Right kidney (tissue), 1 donor: ENCODE results near the gene NUDT14.
A peak's percentile ranks its signal among the peaks of the same experiment; 100 is the strongest.

ENCODE experiments used
- DNase-seq: peaks from one replicate; pipeline ENCODE4 v3.0.0-alpha.2; 2016

Gene NUDT14

GRCh38 chr14:105213361-105213760, 32.2 kb upstream of the NUDT14 start:
- no peak for DNase-seq

GRCh38 chr14:105212541-105213300, 31.6 kb upstream of the NUDT14 start:
- DNase-seq = no peak

GRCh38 chr14:105211758-105212089, 30.6 kb upstream of the NUDT14 start:
- no peak for DNase-seq

- no peak for DNase-seq
These were observed 30.1 kb upstream of the NUDT14 start for GRCh38 chr14:105211086-105211757.

- DNase-seq = no peak
These were observed 29.3 kb upstream of the NUDT14 start for GRCh38 chr14:105210266-105211025.

- DNase-seq = no peak
These were observed 28.5 kb upstream of the NUDT14 start for GRCh38 chr14:105209646-105210045.

- no peak for DNase-seq
These were observed 28.0 kb upstream of the NUDT14 start for GRCh38 chr14:105209091-105209490.

GRCh38 chr14:105208738-105209075, 27.6 kb upstream of the NUDT14 start:
- no peak for DNase-seq

- no peak for DNase-seq
These were observed 27.1 kb upstream of the NUDT14 start for GRCh38 chr14:105207996-105208737.

GRCh38 chr14:105207460-105207901, 26.4 kb upstream of the NUDT14 start:
- no peak for DNase-seq

GRCh38 chr14:105206873-105207272, 25.8 kb upstream of the NUDT14 start:
- no peak for DNase-seq

GRCh38 chr14:105205673-105206208, 24.6 kb upstream of the NUDT14 start:
- no peak for DNase-seq

- DNase-seq = no peak
These were observed 24.0 kb upstream of the NUDT14 start for GRCh38 chr14:105204931-105205672.

GRCh38 chr14:105204206-105204930, 23.3 kb upstream of the NUDT14 start:
- no peak for DNase-seq

- DNase-seq = no peak
These were observed 22.6 kb upstream of the NUDT14 start for GRCh38 chr14:105203701-105204100.

GRCh38 chr14:105203057-105203531, 22.0 kb upstream of the NUDT14 start:
- DNase-seq = peak; percentile 81

GRCh38 chr14:105201925-105202513, 20.9 kb upstream of the NUDT14 start:
- no peak for DNase-seq

GRCh38 chr14:105201156-105201924, 20.2 kb upstream of the NUDT14 start:
- DNase-seq = no peak

- DNase-seq = no peak
These were observed 19.5 kb upstream of the NUDT14 start for GRCh38 chr14:105200641-105201040.

- DNase-seq = no peak
These were observed 19.0 kb upstream of the NUDT14 start for GRCh38 chr14:105200074-105200473.
